HG03469 (cell line): Measurements from ENCODE around the gene GNA12.
"Not testable (repeated sequence)": the region's sequence is repeated elsewhere in the genome, so short reads cannot be mapped to it uniquely, and the experiment has no call there.

Source experiments
- ATAC-seq: cut with Tn5 transposase; IDR thresholded peaks from one replicate; pipeline ENCODE4 v1.9.1; 2021; ENCODE audit warnings: mild to moderate bottlenecking, moderate library complexity, moderate number of reproducible peaks; ENCODE audit not compliant: unreplicated experiment

GNA12 gene

DNA sequence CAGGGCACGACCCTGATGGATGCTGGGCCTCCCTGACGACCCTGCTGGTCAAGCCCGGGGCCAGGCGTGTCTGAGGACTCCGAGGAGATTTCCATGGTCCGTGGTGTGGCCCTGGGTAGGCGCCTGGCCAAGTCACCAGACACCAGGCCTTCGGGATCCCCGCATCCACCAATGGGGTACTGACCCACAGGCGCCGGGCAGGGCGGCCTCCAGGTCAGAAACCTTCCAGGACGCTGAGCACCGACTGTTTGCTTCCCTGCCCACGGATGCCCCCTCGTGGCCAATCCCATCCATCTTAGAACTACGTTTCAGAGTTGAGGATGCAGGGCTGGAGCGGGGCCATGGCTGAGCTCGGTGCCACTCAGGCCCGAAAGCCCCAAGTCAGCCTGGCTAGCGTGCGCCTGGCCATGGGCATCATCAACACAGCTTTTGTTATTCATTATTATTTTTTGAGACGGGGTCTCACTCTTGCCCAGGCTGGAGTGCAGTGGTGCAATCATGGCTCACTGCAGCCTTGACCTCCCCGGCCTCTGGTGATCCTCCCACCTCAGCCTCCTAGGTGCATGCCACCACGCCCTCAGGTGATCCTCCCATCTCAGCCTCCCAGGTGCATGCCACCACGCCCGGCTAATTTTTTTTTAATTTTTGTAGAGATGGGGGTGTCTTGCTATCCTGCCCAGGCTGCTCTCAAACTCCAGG lies 163.2 kb downstream of the GNA12 start:
- no peak for ATAC-seq

DNA sequence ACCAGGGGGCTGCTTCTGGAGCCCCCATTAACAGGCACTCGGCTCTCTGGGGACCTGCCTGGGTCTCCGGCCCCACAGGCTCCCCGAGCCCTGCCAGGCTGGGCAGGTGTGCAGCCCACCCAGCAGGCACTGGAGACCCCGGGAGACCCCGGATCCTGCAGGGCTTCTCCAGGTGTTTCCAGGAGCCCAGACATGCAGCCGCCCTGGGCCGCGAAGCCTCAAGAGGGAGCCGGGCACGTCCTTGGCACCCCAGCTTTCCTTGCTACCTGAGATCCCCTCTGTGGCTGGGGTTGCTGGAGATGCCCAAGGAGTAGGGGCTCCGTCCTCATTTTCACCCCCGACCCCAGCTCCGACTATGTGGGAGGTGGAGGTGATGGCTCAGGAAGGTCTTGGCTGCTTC lies 163.9 kb downstream of the GNA12 start:
- ATAC-seq, result no peak

DNA sequence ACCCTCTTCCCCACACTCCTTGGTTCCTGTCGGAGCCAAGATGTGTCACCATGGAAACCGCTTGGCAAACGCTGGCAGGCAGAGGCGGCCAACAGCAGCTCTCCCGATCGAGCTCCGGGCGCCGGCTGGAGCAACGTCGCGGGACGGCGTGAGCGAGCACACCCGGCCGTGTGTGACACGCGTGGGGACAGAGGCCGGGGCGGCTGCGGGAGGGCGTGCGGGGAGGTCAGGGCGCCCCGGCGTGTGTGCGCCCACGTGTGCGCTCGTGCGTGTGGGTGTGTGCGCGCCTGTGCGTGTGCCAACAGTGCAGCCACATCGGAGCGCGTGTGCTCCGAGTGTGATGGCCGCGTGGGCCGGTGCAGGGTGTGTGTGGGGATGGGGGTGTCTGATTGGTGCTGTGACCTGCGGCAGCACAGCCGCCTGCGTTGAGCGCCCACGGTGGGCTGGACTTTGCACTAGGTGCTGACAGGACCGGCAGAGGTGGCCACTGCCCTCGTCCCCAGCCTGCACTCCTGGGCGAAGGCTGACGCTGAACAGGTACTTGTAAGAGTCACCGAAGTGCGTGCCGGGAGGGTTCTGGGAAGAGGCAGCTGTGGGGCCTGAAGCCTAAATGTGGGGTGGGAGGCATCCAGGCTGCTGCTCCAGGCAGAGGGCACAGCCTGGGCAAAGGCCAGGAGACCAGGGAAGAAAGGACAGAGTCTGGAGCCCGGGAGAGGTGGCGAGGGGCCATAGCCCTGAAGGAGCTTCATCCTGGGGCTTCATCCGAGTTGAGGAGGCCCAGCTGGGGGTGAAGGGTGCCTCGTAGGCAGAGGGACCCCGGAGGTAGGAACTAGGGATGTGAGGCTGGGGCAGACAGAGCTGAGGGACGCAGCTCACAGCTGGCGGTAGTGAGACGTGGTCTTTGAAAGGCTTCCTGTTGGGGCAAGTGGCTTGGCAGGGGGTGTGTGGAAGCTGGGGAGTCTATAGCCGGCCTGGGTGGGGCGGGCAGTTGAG lies 164.7 kb downstream of the GNA12 start:
- ATAC-seq, result not testable (repeated sequence)

DNA sequence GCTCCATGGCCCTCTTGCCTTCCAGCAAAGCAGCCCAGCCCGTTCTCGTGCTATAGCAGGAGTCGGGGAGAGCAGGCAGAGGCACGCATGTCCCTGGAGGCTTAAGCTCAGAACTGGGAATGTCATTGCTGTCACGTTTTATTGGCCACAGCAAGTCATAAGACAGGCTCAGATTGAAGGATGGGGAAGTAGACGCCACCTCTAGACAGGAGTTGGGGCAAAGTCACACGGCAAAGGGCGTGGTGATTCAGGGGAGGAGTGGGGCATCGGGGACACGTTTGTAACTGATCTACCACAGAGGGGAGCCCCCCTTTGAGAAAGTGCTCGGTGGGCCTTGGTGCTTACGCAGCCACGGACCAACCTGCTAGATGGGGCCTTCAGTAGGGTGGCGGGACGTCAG lies 165.7 kb downstream of the GNA12 start:
- ATAC-seq, result not testable (repeated sequence)
